ENCODE measurements around the gene RALGAPA1.

The RALGAPA1 gene

DNA sequence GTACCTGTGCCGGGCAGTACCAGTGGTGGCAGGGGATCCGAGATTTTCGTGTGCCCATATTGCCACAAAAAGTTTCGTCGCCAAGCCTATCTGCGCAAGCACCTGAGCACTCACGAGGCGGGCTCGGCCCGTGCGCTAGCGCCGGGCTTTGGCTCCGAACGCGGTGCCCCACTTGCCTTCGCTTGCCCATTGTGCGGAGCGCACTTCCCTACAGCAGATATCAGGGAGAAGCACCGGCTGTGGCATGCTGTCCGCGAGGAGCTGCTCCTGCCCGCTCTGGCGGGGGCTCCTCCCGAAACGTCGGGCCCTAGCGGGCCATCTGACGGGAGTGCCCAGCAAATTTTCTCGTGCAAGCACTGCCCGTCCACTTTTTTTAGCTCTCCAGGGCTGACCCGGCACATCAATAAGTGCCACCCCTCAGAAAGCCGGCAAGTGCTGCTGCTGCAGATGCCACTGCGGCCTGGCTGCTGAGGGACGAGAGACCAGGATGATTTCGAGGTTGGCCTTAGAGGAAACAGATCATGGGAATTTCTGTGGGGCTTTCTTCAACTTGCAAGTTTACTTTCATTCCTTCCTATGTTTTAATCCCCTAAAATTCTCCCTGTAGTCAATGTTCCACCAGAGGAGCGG lies 273.5 kb downstream of the RALGAPA1 start:
- DNase-seq (ENCODE audit: low read depth) = no peak

DNA sequence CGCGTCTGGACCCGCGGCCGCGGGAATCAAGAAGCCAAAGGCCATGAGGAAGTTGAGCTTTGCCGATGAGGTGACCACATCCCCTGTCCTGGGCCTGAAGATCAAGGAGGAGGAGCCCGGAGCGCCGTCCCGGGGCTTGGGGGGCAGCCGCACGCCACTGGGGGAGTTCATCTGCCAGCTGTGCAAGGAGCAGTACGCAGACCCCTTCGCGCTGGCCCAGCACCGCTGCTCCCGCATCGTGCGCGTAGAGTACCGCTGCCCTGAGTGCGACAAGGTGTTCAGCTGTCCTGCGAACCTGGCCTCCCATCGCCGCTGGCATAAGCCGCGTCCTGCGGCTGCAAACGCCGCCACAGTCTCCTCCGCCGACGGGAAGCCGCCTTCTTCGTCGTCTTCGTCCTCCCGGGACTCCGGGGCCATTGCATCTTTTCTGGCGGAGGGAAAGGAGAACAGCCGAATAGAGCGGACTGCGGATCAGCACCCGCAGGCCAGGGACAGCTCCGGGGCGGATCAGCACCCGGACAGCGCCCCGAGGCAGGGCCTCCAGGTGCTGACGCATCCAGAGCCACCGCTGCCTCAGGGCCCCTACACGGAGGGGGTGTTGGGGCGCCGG lies 274.1 kb downstream of the RALGAPA1 start:
- DNase-seq (ENCODE audit: low read depth) = peak; percentile 22

- no peak for DNase-seq (ENCODE audit: low read depth)
Measured at GRCh38 chr14:35534208-35534872, 274.8 kb downstream of the RALGAPA1 start.

GRCh38 chr14:35533357-35534207 lies 275.5 kb downstream of the RALGAPA1 start, which contains the start of gene INSM2:
TSS of gene INSM2 (plus strand) at chr14:35534164. CDS start at chr14:35534253, 89 bp downstream.
- peak; percentile 33 for DNase-seq (ENCODE audit: low read depth)

GRCh38 chr14:35532783-35533356 lies 276.2 kb downstream of the RALGAPA1 start:
- no peak for DNase-seq (ENCODE audit: low read depth)

GRCh38 chr14:35531960-35532747 lies 276.9 kb downstream of the RALGAPA1 start:
- DNase-seq (ENCODE audit: low read depth) = no peak

DNA sequence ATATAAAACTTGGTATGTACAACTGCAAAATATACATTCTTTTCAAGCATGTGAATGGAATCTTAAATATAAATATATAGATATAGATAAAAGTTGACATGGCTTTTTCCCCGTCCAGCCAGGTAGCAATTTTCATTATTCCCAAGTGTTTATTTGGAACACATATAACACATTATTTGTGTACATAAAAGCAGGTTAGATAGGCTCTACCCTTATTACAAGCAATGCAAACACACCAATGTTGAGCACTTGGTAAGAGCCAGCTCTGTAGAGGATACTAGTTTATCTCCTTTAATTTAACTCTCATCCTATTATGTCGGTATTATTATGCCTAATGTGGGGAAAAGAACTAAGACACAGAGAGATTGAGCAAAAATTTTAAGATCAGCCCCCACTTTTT lies 282.1 kb downstream of the RALGAPA1 start:
- DNase-seq (ENCODE audit: low read depth) = no peak

DNA sequence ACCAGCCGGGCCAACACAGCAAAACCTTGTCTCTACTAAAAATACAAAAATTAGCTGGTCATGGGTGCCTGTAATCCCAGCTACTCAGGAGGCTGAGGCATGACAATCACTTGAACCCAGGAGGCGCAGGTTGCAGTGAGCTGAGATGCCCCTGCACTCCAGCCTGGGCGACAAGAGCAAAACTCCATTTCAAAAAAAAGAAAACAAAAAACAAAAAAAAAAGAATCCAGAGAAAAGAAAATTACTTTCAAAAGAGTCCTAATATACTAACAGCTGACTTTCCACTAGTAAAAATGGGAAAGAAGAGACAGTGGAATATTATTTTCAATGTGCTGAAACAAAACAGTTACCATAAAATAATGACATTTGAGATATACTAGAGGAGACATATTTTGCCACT lies 283.4 kb downstream of the RALGAPA1 start:
- DNase-seq (ENCODE audit: low read depth) = no peak

DNA sequence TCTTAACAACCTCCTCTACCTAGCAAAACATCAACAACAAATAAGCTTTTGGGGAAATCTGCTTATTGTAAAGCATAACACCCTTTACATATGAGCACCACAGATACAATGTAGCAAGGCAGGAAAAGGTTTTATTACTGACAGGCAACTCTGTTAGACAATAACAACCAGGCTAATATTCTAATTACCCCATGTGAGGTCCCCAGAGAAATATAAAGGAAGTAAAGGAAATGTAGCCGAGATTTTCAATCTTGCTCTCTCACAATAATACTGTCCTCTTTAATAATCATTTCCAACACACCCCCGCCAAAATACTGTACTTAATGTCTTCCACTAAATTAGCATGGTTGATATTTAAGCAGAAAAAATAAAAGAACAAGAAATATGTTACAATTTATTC lies 289.1 kb downstream of the RALGAPA1 start:
- no peak for DNase-seq (ENCODE audit: low read depth)

GRCh38 chr14:35515916-35516315 lies 293.2 kb downstream of the RALGAPA1 start:
- DNase-seq (ENCODE audit: low read depth) = no peak

GRCh38 chr14:35512765-35513164 lies 296.3 kb downstream of the RALGAPA1 start:
- DNase-seq (ENCODE audit: low read depth) = no peak

DNA sequence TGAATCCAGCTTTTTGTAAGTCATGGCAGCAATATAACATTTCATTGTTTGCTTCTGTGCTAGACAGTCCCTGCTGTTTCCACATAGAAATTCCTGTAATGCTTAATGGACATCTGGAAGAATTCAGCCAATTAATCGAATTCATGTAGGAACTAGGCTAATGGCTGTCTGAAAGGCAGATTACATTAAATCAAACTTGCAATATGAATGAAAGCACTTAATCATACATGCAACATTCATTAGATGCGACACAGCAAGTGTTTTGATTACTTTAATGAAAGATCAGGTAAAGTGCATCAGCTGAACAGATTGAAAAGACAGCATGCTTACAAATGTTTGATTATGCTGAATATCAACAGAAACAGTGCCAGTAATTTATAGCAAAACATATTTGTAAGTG lies 299.2 kb downstream of the RALGAPA1 start:
- DNase-seq (ENCODE audit: low read depth) = no peak

- no peak for DNase-seq (ENCODE audit: low read depth)
Measured at GRCh38 chr14:35506927-35507326, 302.2 kb downstream of the RALGAPA1 start.

GRCh38 chr14:35506461-35506860 lies 302.6 kb downstream of the RALGAPA1 start:
- DNase-seq (ENCODE audit: low read depth) = no peak

GRCh38 chr14:35504260-35504659 lies 304.8 kb downstream of the RALGAPA1 start:
- no peak for DNase-seq (ENCODE audit: low read depth)

DNA sequence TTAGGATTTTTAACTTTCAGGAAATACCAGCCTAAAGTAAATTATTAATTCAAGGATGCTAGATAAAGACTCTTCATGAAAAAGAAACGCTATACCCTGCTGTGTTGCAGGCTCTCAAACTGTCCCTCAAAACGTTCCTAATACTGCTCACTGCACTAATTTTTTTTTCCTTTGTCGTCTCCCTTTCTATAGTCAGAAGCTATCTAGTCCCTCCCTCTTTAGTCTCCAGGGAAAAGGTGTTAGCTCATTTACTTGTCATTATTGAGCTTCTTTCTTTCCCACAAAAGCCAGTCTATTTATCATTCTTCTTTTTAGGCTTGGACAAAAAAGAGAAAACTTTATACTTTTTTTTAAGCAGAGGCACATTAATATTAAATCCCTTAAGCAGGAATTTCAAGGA lies 305.4 kb downstream of the RALGAPA1 start:
- no peak for DNase-seq (ENCODE audit: low read depth)

GRCh38 chr14:35499180-35499579 lies 309.9 kb downstream of the RALGAPA1 start:
- DNase-seq (ENCODE audit: low read depth) = no peak

GRCh38 chr14:35495278-35495677 lies 313.8 kb downstream of the RALGAPA1 start:
- DNase-seq (ENCODE audit: low read depth) = no peak

DNA sequence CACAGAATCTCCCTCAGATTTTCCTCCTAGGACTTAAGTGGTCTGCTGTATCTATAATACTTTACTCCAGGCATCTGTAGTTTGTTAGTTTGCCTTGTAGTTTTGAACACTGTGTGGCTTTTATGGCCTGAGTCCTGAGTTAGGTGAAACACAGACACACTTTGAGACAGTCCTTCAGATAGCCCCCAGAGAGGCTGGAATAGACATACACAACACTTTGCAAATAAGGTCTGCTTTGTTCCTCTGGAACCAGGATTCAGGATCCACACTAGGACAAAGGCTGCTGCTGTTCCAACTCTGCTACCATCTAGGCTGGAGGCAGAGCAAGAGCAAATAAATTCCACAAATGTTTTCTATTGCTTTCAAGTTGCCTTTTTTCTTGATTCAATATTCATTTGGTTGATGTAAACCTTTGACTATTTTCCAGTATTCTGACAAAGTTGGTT lies 316.5 kb downstream of the RALGAPA1 start:
- DNase-seq (ENCODE audit: low read depth) = no peak
